Measurements from ENCODE around the gene NT5DC3.

GRCh38 chr12:103765322-103765721 is 75.7 kb downstream of the NT5DC3 start:
- TF ChIP-seq CBX2 (IDR thresholded peaks at IDR 0.05; ENCODE audit: borderline replicate concordance, low read depth) (no peak), CTCF (IDR thresholded peaks at IDR 0.05) (no peak), ZC3H11A (IDR thresholded peaks at IDR 0.05) (no peak), ESRRA (IDR thresholded peaks at IDR 0.05; ENCODE audit: borderline replicate concordance, low read length) (no peak), CBX8 (IDR thresholded peaks at IDR 0.05) (no peak), EHMT2 (IDR thresholded peaks at IDR 0.05; ENCODE audit: low read depth) (no peak)
